SU-DHL-6 (cell line): ENCODE measurements around the gene SIRPG.

Source experiments
- H2AFZ ChIP-seq: fragments of 200-600 bp; sonication (generic); 2 replicates; pipeline ENCODE4 v1.6.1; 2014; ENCODE audit warnings: low read depth, mild to moderate bottlenecking, moderate library complexity, mixed read lengths, antibody characterized with exemption, low read length; ENCODE audit not compliant: severe bottlenecking
- H3F3A ChIP-seq: fragments of 200-600 bp; shearing (Covaris generic); 2 replicates; pipeline ENCODE4 v1.6.0; 2016; ENCODE audit warnings: antibody characterized with exemption, mild to moderate bottlenecking; ENCODE audit not compliant: insufficient read depth
- H3K27ac ChIP-seq: fragments of 200-600 bp; sonication (generic); 2 replicates; pipeline ENCODE4 v1.5.1; 2016; ENCODE audit warnings: low read depth, mild to moderate bottlenecking, low read length, moderate library complexity, mixed read lengths
- H3K27me3 ChIP-seq: fragments of 200-600 bp; sonication (generic), shearing (Covaris generic); 2 replicates; pipeline ENCODE4 v1.6.0; 2014; ENCODE audit warnings: mild to moderate bottlenecking, low read length
- H3K36me3 ChIP-seq: fragments of 200-600 bp; sonication (generic); 2 replicates; pipeline ENCODE4 v1.6.1; 2014; ENCODE audit warnings: mild to moderate bottlenecking, low read length, mixed read lengths
- H3K4me2 ChIP-seq: fragments of 300-600, 200-600 bp; shearing (Covaris generic), sonication (generic); 2 replicates; pipeline ENCODE4 v1.6.0; 2014; ENCODE audit warnings: low read length, low read depth, mild to moderate bottlenecking; ENCODE audit not compliant: poor library complexity, severe bottlenecking
- H3K4me3 ChIP-seq: fragments of 200-600 bp; sonication (generic); 2 replicates; pipeline ENCODE4 v1.5.1; 2014; ENCODE audit warnings: antibody characterized with exemption, low read length, mild to moderate bottlenecking, mixed read lengths; ENCODE audit not compliant: insufficient read depth, poor library complexity, severe bottlenecking
- H3K79me2 ChIP-seq: fragments of 200-600 bp; sonication (generic); 2 replicates; pipeline ENCODE4 v1.6.1; 2014; ENCODE audit warnings: mild to moderate bottlenecking, low read length, moderate library complexity; ENCODE audit not compliant: insufficient read depth
- H3K9ac ChIP-seq: fragments of 200-600 bp; sonication (generic); 2 replicates; pipeline ENCODE4 v1.7.0; 2014; ENCODE audit warnings: mild to moderate bottlenecking, low read length
- H3K9me2 ChIP-seq: fragments of 200-600 bp; sonication (generic); replicated peaks from 2 replicates; pipeline ENCODE4 v1.6.1; 2014; ENCODE audit warnings: low read length; ENCODE audit not compliant: insufficient read depth
- H3K9me3 ChIP-seq: fragments of 200-600 bp; sonication (generic); 2 replicates; pipeline ENCODE4 v1.6.1; 2014; ENCODE audit warnings: low read length, mixed read lengths; ENCODE audit not compliant: insufficient read depth
- H4K20me1 ChIP-seq: fragments of 200-600 bp; sonication (generic); 2 replicates; pipeline ENCODE4 v1.6.1; 2014; ENCODE audit warnings: low read depth, mild to moderate bottlenecking, antibody characterized with exemption, low read length, moderate library complexity, mixed read lengths
- EZH2phosphoT487 ChIP-seq: fragments of 200-600 bp; sonication (generic), shearing (Covaris generic); conservative IDR thresholded peaks from 2 replicates; pipeline ENCODE4 v1.6.1; 2018; ENCODE audit warnings: mild to moderate bottlenecking, antibody characterized with exemption, low read length, moderate library complexity, mixed read lengths
- TF ChIP-seq, protein P1 (sequence below): fragments of 200-600 bp; sonication (generic); IDR thresholded peaks from one replicate; pipeline ENCODE4 v1.5.1; 2017; ENCODE audit warnings: antibody characterized with exemption, mild to moderate bottlenecking, low read length, moderate library complexity; ENCODE audit not compliant: insufficient read depth, poor library complexity, severe bottlenecking

Gene SIRPG

DNA sequence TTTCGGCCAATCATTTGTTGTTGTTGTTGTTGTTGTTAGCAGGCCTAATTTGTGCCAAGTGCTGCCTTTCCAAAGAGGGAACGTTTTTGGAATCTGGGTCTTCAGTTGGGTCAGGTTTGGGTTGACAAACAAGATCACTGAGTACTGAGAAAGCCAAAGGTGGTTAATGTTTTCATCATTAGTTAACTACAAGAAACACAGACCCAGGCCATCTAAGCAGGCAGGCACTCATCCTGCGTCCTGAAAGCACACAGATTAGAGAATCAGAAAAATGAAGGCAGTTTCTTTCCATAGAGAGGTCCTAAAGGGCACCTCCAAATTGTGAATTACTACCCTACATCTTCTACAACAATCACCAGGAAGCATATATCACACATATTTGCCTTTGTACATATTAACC is 15.1 kb upstream of the SIRPG start:
- Histone ChIP-seq H4K20me1 (no peaks in the 10 kb centered on the region), H3K9me2 (no peaks in the 10 kb centered on the region), H3K36me3 (no peaks in the 10 kb centered on the region), H2AFZ (no peak overlapping the region), H3K9me3 (no peaks in the 10 kb centered on the region), H3F3A (no peaks in the 10 kb centered on the region), H3K9ac (no peak overlapping the region), H3K27ac (no peak overlapping the region), H3K4me2 (no peak overlapping the region), H3K27me3 (no peaks in the 10 kb centered on the region), H3K4me3 (no peak overlapping the region), H3K79me2 (no peaks in the 10 kb centered on the region)
- TF ChIP-seq, protein P1, sequence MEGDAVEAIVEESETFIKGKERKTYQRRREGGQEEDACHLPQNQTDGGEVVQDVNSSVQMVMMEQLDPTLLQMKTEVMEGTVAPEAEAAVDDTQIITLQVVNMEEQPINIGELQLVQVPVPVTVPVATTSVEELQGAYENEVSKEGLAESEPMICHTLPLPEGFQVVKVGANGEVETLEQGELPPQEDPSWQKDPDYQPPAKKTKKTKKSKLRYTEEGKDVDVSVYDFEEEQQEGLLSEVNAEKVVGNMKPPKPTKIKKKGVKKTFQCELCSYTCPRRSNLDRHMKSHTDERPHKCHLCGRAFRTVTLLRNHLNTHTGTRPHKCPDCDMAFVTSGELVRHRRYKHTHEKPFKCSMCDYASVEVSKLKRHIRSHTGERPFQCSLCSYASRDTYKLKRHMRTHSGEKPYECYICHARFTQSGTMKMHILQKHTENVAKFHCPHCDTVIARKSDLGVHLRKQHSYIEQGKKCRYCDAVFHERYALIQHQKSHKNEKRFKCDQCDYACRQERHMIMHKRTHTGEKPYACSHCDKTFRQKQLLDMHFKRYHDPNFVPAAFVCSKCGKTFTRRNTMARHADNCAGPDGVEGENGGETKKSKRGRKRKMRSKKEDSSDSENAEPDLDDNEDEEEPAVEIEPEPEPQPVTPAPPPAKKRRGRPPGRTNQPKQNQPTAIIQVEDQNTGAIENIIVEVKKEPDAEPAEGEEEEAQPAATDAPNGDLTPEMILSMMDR, result no peak
- TF ChIP-seq EZH2phosphoT487, result no peak

DNA sequence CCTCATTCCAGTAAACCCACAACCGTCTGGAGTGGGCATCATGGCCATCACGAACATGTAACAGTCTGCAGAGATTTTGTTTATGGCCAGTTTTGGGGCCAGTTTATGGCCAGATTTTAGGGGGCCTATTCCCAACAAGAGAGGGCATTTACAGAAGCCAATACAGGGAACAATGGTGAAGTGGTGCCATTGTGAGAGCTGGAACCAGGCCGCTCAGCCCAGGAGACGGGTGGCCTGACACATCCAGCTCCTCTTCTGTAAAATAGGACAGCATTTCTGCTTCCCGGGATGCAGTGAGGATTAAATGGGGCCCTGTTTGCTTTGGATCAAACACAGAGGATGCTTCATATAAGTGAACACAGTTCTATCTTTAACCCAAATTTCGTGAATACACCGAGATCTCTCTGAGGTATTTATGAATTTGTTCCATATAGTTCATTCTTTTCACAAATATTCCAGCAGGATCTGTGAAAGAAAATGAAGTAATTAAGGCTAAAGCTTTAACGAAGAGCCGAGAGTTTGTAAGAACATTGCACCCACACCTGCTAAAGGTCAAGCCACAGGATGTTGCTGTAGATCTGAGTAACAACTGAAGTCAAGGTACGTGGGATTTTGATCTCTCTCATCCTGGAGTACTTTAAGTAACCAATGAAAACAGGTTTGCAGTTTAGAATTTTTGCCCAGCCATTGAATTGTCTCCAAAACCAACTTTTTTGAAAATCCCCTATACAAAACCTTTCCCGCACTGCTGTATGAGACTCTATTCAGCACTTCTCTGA is 14.5 kb upstream of the SIRPG start:
- no peak overlapping the region for H3K27ac ChIP-seq
- no peaks in the 10 kb centered on the region for H3K9me3 ChIP-seq
- no peaks in the 10 kb centered on the region for H3K36me3 ChIP-seq
- no peaks in the 10 kb centered on the region for H3F3A ChIP-seq
- H2AFZ ChIP-seq, result no peak overlapping the region
- no peaks in the 10 kb centered on the region for H4K20me1 ChIP-seq
- no peak overlapping the region for H3K4me2 ChIP-seq
- TF ChIP-seq, protein P1, result no peak
- no peak for TF ChIP-seq EZH2phosphoT487
- no peak overlapping the region for H3K9ac ChIP-seq
- no peaks in the 10 kb centered on the region for H3K9me2 ChIP-seq
- H3K4me3 ChIP-seq, result no peak overlapping the region
- H3K79me2 ChIP-seq, result no peaks in the 10 kb centered on the region
- no peaks in the 10 kb centered on the region for H3K27me3 ChIP-seq

DNA sequence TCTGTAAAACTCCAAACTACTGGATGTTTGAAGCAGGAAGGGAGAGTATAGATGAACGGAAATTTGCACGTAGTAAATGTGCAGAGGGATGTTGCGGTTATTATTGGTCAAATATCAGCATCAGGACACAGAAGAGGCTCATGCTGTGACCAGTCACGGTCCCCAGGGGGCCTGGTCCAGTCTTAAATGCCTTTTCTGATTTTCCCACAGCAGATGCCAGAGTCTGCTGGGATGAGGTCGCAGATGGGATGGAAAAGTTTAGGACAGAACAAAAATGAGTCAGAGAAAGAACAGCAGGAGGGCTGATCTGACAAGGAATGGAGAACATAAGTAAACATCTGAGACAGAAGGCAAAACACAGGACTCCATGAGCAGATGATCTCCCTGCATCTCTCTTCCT is 11.7 kb upstream of the SIRPG start:
- H3K9me2 ChIP-seq, result no peaks in the 10 kb centered on the region
- no peak overlapping the region for H3K4me3 ChIP-seq
- no peak overlapping the region for H3K9ac ChIP-seq
- H3K36me3 ChIP-seq, result no peaks in the 10 kb centered on the region
- TF ChIP-seq EZH2phosphoT487, result no peak
- TF ChIP-seq, protein P1, result no peak
- H2AFZ ChIP-seq, result no peak overlapping the region
- no peaks in the 10 kb centered on the region for H3K9me3 ChIP-seq
- H4K20me1 ChIP-seq, result no peaks in the 10 kb centered on the region
- H3F3A ChIP-seq, result no peaks in the 10 kb centered on the region
- no peaks in the 10 kb centered on the region for H3K27me3 ChIP-seq
- no peak overlapping the region for H3K4me2 ChIP-seq
- H3K79me2 ChIP-seq, result no peaks in the 10 kb centered on the region
- no peak overlapping the region for H3K27ac ChIP-seq
